Erythroblast (primary cell): Measurements from ENCODE around the gene CEP170.

ENCODE experiments used
- GATA1 ChIP-seq: IDR thresholded peaks from 2 replicates; pipeline ENCODE4 v1.6.1; 2011; ENCODE audit warnings: low read depth, mild to moderate bottlenecking, control low read depth, low read length, moderate library complexity
- POLR2A ChIP-seq: IDR thresholded peaks from 2 replicates; pipeline ENCODE4 v1.6.1; 2011; ENCODE audit warnings: mild to moderate bottlenecking, low read length

- TF ChIP-seq POLR2A (no peak), GATA1 (no peak)
These were observed 701 bp downstream of the CEP170 start for GRCh38 chr1:243254233-243254926.
